A172 (cell line): ENCODE measurements around the gene MERTK. TPM values are rescaled to one million over a fixed set of nuclear protein-coding genes. Genes with fewer than 3 reads are reported as not detected.

Experiments
- DNase-seq: peaks from one replicate; pipeline ENCODE4 v3.0.0-alpha.2; 2015; ENCODE audit warnings: low spot score
- total RNA-seq: library from RNA; depleted of rRNA; stranded (reverse); fragments of >200 nt; shearing (Covaris generic); gene quantifications from 2 replicates; pipeline ENCODE4 v1.2.3, GENCODE V29; 2014

MERTK gene
- total RNA-seq, 1 experiment from 2014 or later = 0.10 TPM

- DNase-seq = no peak
Measured at GRCh38 chr2:111977240-111977639, 78.8 kb downstream of the MERTK start.

GRCh38 chr2:111978452-111979170 lies 80.2 kb downstream of the MERTK start:
- no peak for DNase-seq

GRCh38 chr2:111981666-111982065 lies 83.3 kb downstream of the MERTK start:
- no peak for DNase-seq

- no peak for DNase-seq
Measured at GRCh38 chr2:111982822-111983221, 84.4 kb downstream of the MERTK start.

- DNase-seq = no peak
Measured at GRCh38 chr2:111983478-111984212, 85.2 kb downstream of the MERTK start.

GRCh38 chr2:111984213-111984604 lies 85.8 kb downstream of the MERTK start:
- DNase-seq = no peak

- no peak for DNase-seq
Measured at GRCh38 chr2:111985514-111985913, 87.1 kb downstream of the MERTK start.

GRCh38 chr2:111986116-111986900 lies 87.9 kb downstream of the MERTK start:
- DNase-seq = peak; percentile 56

- DNase-seq = no peak
Measured at GRCh38 chr2:111990375-111990774, 92.0 kb downstream of the MERTK start.

- no peak for DNase-seq
Measured at GRCh38 chr2:111990856-111991255, 92.4 kb downstream of the MERTK start.

- no peak for DNase-seq
Measured at GRCh38 chr2:111994042-111994441, 95.6 kb downstream of the MERTK start.

GRCh38 chr2:111995148-111995547 lies 96.7 kb downstream of the MERTK start:
- DNase-seq = no peak

- DNase-seq = no peak
Measured at GRCh38 chr2:111999809-112000208, 101.4 kb downstream of the MERTK start.

GRCh38 chr2:112000399-112001135 lies 102.2 kb downstream of the MERTK start:
- no peak for DNase-seq

- peak; percentile 8 for DNase-seq
Measured at GRCh38 chr2:112001136-112001715, 102.8 kb downstream of the MERTK start.

- DNase-seq = no peak
Measured at GRCh38 chr2:112001942-112002341, 103.5 kb downstream of the MERTK start.

GRCh38 chr2:112003576-112004252 lies 105.3 kb downstream of the MERTK start:
- DNase-seq = no peak

GRCh38 chr2:112004253-112004645 lies 105.8 kb downstream of the MERTK start:
- DNase-seq = no peak

GRCh38 chr2:112005406-112006075 lies 107.1 kb downstream of the MERTK start:
- no peak for DNase-seq

GRCh38 chr2:112006076-112006410 lies 107.6 kb downstream of the MERTK start:
- peak; percentile 58 for DNase-seq
